Hematopoietic multipotent progenitor cell treated with erythropoietin and hydrocortisone succinate and interleukin-3 and kit ligand, for 17 days (in vitro differentiated cells): Measurements from ENCODE around the gene CABCOCO1.

Experiments
- DNase-seq: peaks from one replicate; pipeline ENCODE4 v3.0.0-alpha.2; 2015; ENCODE audit warnings: low spot score

Gene CABCOCO1

GRCh38 chr10:61787170-61787569 is 124.4 kb downstream of the CABCOCO1 start:
- DNase-seq, result no peak

GRCh38 chr10:61789031-61789430 is 126.3 kb downstream of the CABCOCO1 start:
- no peak for DNase-seq

GRCh38 chr10:61791216-61791615 is 128.5 kb downstream of the CABCOCO1 start:
- no peak for DNase-seq

GRCh38 chr10:61792097-61792716 is 129.5 kb downstream of the CABCOCO1 start:
- no peak for DNase-seq

GRCh38 chr10:61792921-61793320 is 130.2 kb downstream of the CABCOCO1 start:
- DNase-seq, result no peak

- DNase-seq, result no peak
Measured at GRCh38 chr10:61793760-61794703, 131.3 kb downstream of the CABCOCO1 start.

- no peak for DNase-seq
Measured at GRCh38 chr10:61795147-61795546, 132.4 kb downstream of the CABCOCO1 start.

GRCh38 chr10:61795551-61795950 is 132.8 kb downstream of the CABCOCO1 start:
- DNase-seq, result no peak

- DNase-seq, result no peak
Measured at GRCh38 chr10:61796785-61797184, 134.1 kb downstream of the CABCOCO1 start.

GRCh38 chr10:61797304-61798153 is 134.8 kb downstream of the CABCOCO1 start:
- DNase-seq, result no peak

GRCh38 chr10:61798713-61799112 is 136.0 kb downstream of the CABCOCO1 start:
- DNase-seq, result no peak

- no peak for DNase-seq
Measured at GRCh38 chr10:61801484-61801883, 138.8 kb downstream of the CABCOCO1 start.

GRCh38 chr10:61803269-61803668 is 140.5 kb downstream of the CABCOCO1 start:
- no peak for DNase-seq

GRCh38 chr10:61804414-61804813 is 141.7 kb downstream of the CABCOCO1 start:
- no peak for DNase-seq

- DNase-seq, result no peak
Measured at GRCh38 chr10:61805091-61805490, 142.4 kb downstream of the CABCOCO1 start.

- no peak for DNase-seq
Measured at GRCh38 chr10:61810263-61810662, 147.5 kb downstream of the CABCOCO1 start.

- DNase-seq, result no peak
Measured at GRCh38 chr10:61812052-61812721, 149.5 kb downstream of the CABCOCO1 start.

- no peak for DNase-seq
Measured at GRCh38 chr10:61812920-61813319, 150.2 kb downstream of the CABCOCO1 start.

GRCh38 chr10:61814160-61814559 is 151.4 kb downstream of the CABCOCO1 start:
- no peak for DNase-seq

- DNase-seq, result no peak
Measured at GRCh38 chr10:61815496-61815895, 152.8 kb downstream of the CABCOCO1 start.
